Ureter (tissue), 1 donor: ENCODE measurements around the gene STK32C. TPM values are rescaled to one million over a fixed set of nuclear protein-coding genes. Genes with fewer than 3 reads are reported as not detected.
"Not testable (repeated sequence)": the region's sequence is repeated elsewhere in the genome, so short reads cannot be mapped to it uniquely, and the experiment has no call there.

Experiments
- DNase-seq: peaks from one replicate; pipeline ENCODE4 v3.0.0-alpha.2; 2020; ENCODE audit warnings: low spot score
- total RNA-seq: library from RNA; stranded (reverse); gene quantifications from one replicate; pipeline ENCODE4 v1.2.4, GENCODE V29; 2023
- donor health status: DM: yes; HTN: yes; CAD: no.

Gene STK32C
- total RNA-seq, 1 donor from 2014 or later, result 10.8 TPM

GRCh38 chr10:132302421-132303310 lies 5.1 kb downstream of the STK32C start:
- no peak for DNase-seq

- no peak for DNase-seq
These were observed 6.1 kb downstream of the STK32C start for GRCh38 chr10:132301371-132302330.

DNA sequence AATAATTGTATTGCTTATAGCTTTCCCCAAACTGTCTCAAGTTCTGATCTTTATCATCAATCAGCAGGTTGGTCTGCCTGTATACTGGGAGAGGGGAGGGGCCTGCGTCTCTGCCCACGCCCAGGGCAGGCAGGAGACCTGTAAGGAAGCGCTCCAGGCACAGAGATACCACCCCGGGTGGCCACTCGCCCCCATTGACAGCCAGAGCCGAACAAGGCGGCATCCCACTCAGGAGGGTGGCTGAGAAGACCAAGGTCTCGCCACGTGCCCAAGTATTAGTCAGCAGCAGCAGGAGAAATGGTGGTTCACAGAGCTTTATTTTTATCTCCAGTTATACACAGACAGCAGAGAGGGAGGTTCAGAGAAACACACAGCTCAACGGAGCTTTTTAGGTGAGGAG lies 7.2 kb downstream of the STK32C start:
- DNase-seq, result no peak

- no peak for DNase-seq
These were observed 8.1 kb downstream of the STK32C start for GRCh38 chr10:132299371-132300336.

DNA sequence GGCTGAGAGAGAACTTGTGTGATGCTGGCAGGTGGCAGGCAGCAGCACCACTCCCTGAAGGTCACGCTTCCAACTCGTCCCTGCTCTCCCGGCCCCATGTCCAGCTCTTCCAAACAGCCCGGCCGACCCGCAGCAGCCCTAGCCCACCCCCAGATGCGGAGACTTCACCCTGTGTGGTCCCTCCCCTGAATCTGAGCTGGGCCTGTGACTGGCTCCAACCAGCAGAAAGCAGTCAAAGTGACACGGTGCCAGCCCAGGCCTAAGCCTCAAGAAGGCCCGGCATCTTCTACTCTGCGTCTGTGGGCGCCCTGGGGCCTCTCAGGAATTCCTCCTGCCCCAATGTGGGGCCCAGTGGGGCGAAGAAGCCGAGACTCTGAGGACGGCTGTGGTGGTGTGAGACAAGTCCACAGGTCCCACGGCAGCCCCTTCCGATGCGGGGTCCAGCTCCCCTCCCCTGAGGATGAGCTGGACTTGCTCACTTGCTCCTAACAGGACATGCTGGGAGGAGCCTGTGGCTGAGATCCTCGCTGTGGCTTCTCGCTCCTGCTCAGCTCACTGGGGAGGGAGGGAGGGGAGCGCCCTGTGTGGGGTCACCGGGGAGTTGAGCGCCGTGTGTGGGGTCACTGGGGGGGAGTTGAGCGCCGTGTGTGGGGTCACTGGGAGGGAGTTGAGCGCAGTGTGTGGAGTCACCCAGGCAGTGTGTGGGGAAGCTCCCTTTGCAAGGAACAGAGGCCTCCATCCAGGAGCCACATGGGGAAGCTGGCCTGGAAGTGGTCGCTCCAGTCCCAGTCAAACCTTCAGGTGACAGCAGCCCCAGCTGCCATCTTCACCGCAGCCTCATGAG lies 9.5 kb downstream of the STK32C start:
- DNase-seq, result no peak

DNA sequence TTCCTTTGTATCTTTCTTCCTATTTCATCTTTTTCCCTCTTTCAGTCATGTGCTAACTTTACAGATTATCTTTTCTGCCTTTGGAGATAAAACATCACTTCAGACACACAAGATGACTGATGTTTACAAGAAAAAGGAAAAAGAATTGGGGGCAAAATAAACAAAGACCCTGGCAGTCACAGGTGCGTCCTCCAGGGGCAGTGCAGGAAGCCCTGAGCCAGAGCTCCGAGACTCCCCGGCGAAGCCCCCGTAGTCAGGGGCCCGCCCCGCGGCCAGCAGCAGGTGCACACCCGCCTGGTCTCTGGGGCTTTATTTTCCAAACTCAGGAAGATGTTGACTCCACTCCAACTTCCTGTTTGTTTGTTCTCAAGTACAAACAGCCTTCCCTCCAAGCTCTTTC lies 10.2 kb downstream of the STK32C start:
- no peak for DNase-seq

GRCh38 chr10:132296666-132297443 lies 10.9 kb downstream of the STK32C start:
- no peak for DNase-seq

DNA sequence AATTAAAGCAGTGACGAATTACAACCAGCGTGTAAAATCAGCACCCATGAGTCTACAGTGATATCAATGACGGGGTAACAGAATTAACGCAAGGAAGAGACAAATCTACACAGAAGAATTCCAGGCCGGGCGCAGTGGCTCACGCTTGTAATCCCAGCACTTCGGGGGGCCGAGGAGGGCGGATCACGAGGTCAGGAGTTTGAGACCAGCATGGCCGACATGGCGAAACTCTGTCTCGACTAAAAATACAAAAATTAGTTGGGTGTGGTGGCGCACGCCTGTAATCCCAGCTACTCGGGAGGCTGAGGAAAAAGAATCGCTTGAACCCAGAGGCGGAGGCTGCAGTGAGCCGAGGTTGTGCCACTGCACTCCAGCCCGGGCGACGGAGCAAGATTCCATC lies 12.3 kb downstream of the STK32C start:
- not testable (repeated sequence) for DNase-seq

GRCh38 chr10:132294561-132295318 lies 13.0 kb downstream of the STK32C start:
- no peak for DNase-seq

DNA sequence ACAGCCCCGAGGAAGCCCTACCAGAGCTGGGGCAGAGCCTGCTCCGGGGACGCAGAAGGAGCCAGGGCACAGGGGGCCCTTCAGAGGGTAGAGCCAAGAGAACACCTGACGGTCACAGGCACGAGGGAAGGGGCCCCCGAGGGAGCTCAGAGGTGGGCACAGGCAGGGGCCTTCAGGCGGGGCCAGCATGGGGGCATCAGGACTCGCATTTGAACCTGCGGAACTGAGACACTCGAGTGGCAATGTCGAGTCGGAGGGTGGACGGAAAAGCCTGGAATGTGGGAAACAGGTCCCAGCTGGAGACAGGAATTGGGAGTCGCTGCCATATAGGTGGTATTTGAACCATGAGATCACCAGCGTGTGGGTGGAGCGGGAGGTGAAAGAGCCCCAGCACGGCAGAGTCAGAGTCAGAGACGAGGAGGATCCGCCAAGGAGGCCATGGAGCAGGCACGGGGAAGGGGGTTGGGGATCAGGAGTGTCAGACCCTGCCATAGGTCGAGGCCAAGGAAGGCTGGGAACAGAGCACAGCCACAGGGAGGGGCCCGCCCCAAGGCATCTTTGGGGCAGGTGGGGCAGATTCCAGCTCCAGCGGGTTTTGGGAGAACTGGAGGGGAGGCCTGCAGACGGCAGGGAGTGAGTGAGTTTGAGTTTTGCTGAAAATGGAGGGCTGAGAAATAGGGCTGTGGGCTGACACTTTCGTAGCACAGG lies 13.8 kb downstream of the STK32C start:
- DNase-seq, result no peak

- DNase-seq, result no peak
These were observed 14.4 kb downstream of the STK32C start for GRCh38 chr10:132293201-132293812.

DNA sequence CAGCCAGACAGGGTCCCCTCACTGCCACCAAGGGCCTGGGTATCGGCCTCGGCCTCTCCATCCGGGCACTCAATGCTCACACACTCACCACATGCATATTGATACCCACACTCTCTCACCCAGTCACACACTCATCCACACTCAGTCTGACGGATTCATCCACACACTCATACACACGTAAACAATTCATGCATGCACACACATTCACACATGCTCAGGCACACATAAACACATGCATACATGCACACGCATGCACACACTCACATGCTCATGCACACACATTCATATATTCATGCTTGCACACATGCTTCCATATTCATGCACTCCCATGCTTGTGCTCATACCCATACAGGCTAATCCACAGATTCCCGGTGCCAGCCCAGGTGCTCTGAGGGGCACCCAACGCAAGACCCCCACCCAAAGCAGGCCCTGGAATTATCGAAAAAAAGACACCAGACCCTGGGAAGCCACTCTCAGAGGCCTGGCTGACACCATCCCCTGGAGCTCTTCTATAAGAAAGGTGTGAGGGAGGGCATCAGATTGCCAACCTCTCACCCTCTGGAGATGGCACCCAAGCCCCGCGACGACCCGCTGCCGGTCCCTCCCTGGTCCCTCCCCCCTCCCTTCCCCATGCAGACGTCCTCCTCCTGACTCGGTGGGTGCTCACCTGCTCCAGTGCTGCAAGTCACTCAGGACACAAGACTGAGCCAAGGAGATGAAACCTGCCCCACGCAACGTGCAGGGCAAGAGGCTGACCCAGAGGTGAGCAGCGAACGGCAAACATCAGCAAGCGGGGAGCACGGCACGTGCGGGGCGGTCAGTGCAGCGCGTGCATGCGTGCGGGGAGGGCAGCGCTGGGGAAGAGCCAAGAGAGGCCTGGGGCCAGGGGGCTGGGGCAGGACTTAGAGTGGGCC lies 15.2 kb downstream of the STK32C start:
- no peak for DNase-seq

DNA sequence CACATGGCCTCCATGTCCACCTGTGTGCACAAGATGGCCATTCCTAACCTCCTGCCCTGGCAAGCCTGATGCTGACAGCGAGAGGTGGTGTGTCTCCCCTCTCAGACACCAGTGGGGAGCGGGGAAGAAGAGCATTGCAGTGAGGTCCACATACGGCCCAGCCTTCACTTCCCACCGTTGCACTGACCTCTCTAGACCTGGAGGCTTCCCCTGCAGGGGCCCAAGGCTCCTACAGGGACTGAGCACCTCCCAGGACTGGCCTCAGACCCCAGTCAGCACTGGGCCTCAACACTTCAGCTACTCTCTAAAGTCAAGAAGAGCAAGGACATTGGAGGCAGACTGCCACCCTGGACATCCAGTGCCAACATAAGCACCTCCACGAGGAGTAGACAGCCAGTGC lies 15.9 kb downstream of the STK32C start:
- DNase-seq, result no peak

- no peak for DNase-seq
These were observed 17.1 kb downstream of the STK32C start for GRCh38 chr10:132290631-132291030.

DNA sequence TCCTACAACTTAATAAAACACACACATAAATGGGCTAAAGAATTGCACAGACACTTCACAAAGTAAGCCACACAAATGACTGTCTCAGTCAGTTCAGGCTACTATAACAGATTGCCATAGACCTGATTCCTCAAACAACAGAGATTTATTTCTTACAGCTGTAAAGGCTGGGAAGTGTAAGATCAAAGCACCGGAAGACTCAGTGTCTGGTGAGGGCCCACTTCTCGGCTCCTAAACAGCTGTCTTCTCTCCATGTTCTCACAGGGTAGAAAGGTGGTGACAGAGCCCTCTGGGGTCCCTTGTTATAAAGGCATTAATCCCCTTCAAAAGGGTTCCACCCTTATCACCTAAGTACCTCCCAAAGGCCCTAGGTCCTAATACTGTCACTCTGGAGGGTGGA lies 18.3 kb downstream of the STK32C start:
- DNase-seq, result no peak

DNA sequence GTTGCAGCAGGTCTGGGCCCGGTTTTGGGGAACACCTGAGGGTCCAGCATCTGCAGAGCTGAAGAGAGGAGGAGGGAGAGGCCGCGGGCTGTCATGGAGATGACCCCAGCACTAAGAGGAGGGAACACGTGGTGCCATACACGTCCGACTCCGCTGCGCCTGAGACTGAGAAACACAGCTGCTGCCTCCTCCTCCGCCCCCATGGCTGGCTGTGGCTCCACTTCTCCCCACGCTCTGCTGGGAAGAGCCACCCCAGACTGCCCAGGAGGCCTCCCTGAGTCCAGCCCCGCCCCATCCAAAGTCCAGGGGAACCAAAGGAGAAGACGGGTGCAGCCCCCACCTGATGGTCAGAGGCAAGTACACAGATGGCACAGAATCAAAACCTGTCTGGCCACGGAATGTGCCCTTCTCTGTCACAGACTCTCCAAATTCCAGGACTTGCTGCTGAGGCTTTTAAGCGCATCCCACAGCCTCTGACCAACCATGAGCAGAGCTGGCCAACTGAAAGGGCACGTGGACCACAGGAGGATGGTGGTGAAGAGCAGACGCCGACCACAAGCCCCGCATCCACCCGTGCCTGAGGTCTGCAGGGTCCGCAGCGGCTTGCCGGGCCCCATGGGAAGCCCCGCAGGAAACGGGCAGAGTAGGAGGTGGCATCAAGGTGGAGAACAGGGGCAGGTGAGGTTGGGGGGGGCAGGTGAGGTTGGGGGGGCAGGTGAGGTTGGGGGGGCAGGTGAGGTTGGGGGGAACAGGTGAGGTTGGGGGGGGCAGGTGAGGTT lies 24.0 kb downstream of the STK32C start:
- no peak for DNase-seq
